Measurements from ENCODE around the gene LRRC30.

The LRRC30 gene

GRCh38 chr18:7230626-7231349 is at the start of gene LRRC30:
LRRC30 (plus strand) TSS chr18:7231089; CDS start chr18:7231139, 50 bp downstream.
- TF ChIP-seq, protein P1, sequence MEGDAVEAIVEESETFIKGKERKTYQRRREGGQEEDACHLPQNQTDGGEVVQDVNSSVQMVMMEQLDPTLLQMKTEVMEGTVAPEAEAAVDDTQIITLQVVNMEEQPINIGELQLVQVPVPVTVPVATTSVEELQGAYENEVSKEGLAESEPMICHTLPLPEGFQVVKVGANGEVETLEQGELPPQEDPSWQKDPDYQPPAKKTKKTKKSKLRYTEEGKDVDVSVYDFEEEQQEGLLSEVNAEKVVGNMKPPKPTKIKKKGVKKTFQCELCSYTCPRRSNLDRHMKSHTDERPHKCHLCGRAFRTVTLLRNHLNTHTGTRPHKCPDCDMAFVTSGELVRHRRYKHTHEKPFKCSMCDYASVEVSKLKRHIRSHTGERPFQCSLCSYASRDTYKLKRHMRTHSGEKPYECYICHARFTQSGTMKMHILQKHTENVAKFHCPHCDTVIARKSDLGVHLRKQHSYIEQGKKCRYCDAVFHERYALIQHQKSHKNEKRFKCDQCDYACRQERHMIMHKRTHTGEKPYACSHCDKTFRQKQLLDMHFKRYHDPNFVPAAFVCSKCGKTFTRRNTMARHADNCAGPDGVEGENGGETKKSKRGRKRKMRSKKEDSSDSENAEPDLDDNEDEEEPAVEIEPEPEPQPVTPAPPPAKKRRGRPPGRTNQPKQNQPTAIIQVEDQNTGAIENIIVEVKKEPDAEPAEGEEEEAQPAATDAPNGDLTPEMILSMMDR (conservative IDR thresholded peaks at IDR 0.05) = no peak
- no peak within 1 kb of the TSS for H3K27ac ChIP-seq

- TF ChIP-seq, protein P1 (conservative IDR thresholded peaks at IDR 0.05) = no peak
These were observed 45.2 kb upstream of the LRRC30 start for GRCh38 chr18:7185701-7186100.

DNA sequence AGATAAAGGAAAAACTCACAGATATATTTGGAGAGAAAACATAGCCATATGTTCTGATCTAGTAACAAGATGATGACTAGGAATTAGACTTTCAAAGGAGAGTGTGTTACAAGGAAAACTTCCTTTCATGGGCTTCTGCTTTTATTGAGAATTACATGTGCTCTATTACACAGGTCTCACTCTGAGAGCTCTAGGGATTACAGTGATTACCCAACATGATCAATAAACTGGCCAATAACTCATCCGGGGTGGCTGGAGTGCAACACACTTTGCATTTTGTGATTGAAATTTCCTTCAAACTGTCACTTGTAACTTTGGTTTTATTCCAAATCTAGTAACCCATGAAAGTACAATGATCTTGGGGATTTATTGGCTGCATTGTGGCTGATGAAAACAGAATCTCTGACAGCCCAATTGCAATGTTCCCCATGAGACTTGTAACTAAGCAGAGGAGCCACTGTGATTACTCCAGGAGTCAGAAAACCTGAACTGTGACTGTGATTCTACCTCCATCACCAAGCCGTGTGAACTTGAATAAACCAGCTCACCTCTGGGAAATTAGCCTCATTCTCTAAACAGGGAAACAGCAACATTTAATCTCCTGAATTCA is 40.2 kb upstream of the LRRC30 start:
- TF ChIP-seq, protein P1 (conservative IDR thresholded peaks at IDR 0.05) = no peak
- no peak overlapping the region for H3K27ac ChIP-seq

More at GRCh38 chr18:7185701-7186100, 45.2 kb upstream of the LRRC30 start:
- H3K27ac ChIP-seq = no peak overlapping the region

DNA sequence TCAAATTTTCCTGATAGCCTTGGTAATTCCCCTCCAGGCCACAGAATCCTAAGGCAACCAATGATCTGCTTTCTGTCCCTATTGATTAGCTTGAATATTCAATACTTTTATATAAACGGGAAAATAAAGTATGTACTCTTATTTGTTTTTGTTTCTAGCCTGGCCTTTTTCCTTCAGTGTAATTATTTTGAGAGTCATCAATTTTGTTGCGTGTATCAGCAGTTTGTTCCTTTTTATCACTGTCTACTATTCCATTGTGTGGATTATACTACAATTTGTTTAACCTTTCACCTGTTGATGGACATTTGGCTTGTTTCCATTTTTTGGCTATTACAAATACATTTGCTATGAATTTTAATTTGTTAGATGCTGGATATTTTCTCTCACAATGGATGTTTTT is 39.2 kb upstream of the LRRC30 start:
- TF ChIP-seq, protein P1 (conservative IDR thresholded peaks at IDR 0.05) = no peak
- no peak overlapping the region for H3K27ac ChIP-seq

DNA sequence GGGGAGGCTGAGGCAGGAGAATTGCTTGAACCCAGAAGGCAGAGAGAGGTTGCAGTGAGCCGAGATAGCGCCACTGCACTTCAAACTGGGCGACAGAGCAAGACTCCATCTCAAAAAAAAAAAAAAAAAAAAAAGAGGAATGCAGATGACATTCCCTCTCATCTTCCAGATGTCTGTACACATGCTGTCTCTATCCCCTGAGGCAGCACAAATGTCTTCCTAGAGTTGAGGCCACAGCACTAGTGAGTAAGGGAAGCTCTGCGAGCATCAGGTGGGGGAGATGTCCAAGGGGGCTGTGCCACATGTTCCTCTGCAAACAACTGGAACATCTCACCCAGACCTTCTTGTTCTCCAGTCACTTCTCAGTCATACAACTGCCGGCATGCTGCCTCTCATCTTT is 35.6 kb upstream of the LRRC30 start:
- TF ChIP-seq, protein P1 (conservative IDR thresholded peaks at IDR 0.05) = no peak
- H3K27ac ChIP-seq = no peak overlapping the region

DNA sequence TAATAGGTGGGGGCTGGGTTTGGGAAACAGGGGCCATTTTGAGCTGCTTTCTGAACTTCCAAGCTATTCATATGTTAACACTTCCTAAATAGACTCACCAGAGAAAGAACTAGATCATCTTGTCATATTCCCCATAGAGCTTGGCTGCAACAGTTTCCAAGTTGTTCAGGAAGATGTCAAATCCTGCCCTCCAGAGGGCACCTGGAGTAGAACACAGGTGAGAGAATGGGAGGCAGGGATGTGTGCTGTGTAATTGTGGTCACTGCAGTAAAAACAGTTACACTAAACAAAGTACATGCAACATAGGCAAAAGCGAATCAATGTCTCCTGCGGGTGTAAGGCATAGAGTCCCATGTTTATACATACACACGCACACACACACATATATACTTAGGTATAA is 34.5 kb upstream of the LRRC30 start:
- TF ChIP-seq, protein P1 (conservative IDR thresholded peaks at IDR 0.05) = no peak
- no peak overlapping the region for H3K27ac ChIP-seq

GRCh38 chr18:7197854-7198253 is 33.0 kb upstream of the LRRC30 start:
- no peak overlapping the region for H3K27ac ChIP-seq
- TF ChIP-seq, protein P1 (conservative IDR thresholded peaks at IDR 0.05) = no peak

All from VCaP (cell line).